SK-N-MC (cell line): Measurements from ENCODE around the gene KRTAP17-1.
"Not testable (repeated sequence)": the region's sequence is repeated elsewhere in the genome, so short reads cannot be mapped to it uniquely, and the experiment has no call there.

Experiments used
- DNase-seq: peaks from one replicate; pipeline ENCODE4 v3.0.0-alpha.2; 2011; ENCODE audit warnings: low read depth, low spot score
- H3K27ac ChIP-seq: fragments of 200-600 bp; sonication (generic); 2 replicates; pipeline ENCODE4 v1.5.1; 2016; ENCODE audit warnings: mixed run types
- H3K36me3 ChIP-seq: fragments of 200-600 bp; sonication (generic); 2 replicates; pipeline ENCODE4 v1.6.1; 2017; ENCODE audit warnings: antibody characterized with exemption, low read length, mixed read lengths; ENCODE audit not compliant: insufficient read depth
- H3K4me3 ChIP-seq: fragments of 200-600 bp; sonication (generic); 2 replicates; pipeline ENCODE4 v1.5.1; 2016
- H3K9ac ChIP-seq: fragments of 200-600 bp; sonication (generic); 2 replicates; pipeline ENCODE4 v1.8.0; 2017; ENCODE audit warnings: mixed run types, mixed read lengths; ENCODE audit not compliant: insufficient read length
- H3K9me3 ChIP-seq: fragments of 200-600 bp; sonication (generic); 2 replicates; pipeline ENCODE4 v1.6.1; 2017; ENCODE audit warnings: low read depth, mild to moderate bottlenecking, antibody characterized with exemption, low read length, moderate library complexity, mixed read lengths
- EZH2 ChIP-seq: fragments of 200-600 bp; sonication (generic); IDR thresholded peaks from one replicate; pipeline ENCODE4 v1.6.1; 2017; ENCODE audit warnings: antibody characterized with exemption
- FOXP2 ChIP-seq: optimal IDR thresholded peaks from 2 replicates; pipeline ENCODE3; 2011; ENCODE audit warnings: mild to moderate bottlenecking, moderate library complexity; ENCODE audit not compliant: insufficient read depth; ENCODE audit errors: extremely low read length, control extremely low read depth
- POLR2AphosphoS5 ChIP-seq: IDR thresholded peaks from 2 replicates; pipeline ENCODE4 v1.6.1; 2012; ENCODE audit warnings: mild to moderate bottlenecking, low read depth, low read length, borderline replicate concordance

The KRTAP17-1 gene

DNA sequence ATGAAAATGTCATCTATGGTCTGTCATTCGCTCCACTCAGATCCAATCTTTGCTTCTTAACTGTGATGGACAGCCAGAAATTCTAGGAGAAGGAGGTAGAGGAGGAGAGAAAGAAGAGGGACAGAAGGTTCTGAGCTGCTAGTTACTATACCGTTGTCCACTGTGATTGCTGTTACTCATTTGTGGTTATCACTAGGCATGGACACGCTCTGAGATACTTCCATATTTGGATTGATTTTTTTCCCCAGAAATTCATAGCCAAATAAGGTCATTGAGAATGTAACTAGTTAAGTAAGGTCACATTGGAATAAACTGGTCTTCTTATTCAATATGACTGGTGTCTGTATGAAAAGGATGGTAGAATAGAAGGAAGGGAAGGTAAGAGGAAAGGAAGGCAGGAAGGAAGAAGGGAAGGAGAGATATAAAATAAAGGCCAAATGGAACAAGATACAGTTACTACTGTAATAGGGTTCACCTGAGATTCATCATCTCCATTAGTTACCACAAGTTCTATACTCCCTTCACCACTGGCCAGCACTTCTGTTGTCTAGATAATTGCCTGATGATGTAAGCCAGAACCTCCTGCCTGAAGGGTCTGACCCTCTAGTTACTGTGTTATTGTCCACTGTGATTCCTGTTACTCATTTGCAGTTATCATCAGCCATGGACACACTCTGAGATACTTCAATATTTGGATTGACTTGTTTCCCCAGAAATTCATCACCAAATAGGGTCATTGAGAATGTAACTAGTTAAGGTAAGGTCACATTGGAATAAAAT lies 37.1 kb downstream of the KRTAP17-1 start:
- no peak overlapping the region for H3K27ac ChIP-seq
- no peak for DNase-seq
- H3K36me3 ChIP-seq, result no peaks in the 10 kb centered on the region
- no peak overlapping the region for H3K4me3 ChIP-seq
- TF ChIP-seq FOXP2, result no peak
- no peak for TF ChIP-seq POLR2AphosphoS5
- no peak for TF ChIP-seq EZH2
- H3K9ac ChIP-seq, result no peak overlapping the region
- no peaks in the 10 kb centered on the region for H3K9me3 ChIP-seq

DNA sequence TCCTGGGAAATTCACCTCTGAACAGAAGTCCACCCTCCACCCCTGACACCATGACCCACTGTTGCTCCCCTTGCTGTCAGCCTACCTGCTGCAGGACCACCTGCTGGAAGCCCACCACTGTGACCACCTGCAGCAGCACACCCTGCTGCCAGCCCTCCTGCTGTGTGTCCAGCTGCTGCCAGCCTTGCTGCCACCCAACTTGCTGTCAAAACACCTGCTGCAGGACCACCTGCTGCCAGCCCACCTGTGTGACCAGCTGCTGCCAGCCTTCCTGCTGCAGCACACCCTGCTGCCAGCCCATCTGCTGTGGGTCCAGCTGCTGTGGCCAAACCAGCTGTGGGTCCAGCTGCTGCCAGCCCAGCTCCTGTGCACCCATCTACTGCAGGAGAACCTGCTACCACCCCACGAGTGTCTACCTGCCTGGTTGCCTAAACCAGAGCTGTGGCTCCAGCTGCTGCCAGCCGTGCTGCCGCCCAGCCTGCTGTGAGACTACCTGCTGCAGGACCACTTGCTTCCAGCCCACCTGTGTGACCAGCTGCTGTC lies 39.8 kb downstream of the KRTAP17-1 start, which contains the start of gene KRTAP9-7:
TSS of gene KRTAP9-7 (plus strand) at position 51 of the 543 bp plus-strand sequence. CDS start at position 51, 0 bp downstream.
- not testable (repeated sequence) for DNase-seq, H3K4me3 ChIP-seq, H3K27ac ChIP-seq, H3K36me3 ChIP-seq, H3K9me3 ChIP-seq, H3K9ac ChIP-seq

DNA sequence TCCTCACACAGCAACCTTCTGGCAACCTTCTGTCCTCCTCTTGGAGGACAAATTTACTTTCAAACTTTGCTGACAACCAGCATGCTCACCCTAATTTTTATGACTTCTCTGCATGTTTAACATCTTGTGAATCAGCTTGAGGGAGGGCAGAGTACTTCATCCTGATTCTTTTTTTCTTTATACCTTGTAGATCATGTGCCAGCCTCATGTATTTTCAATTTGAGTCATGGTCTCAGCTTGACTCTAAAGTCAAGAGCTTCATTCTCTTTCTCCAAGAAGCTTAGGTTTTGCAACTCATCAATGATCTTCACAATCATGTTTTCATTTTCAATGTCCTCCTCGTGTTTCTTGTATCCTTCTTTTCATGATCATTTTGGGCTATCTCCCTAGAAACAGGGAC lies 43.7 kb downstream of the KRTAP17-1 start:
- TF ChIP-seq FOXP2 (no peak), EZH2 (no peak), POLR2AphosphoS5 (no peak)
- Histone ChIP-seq H3K36me3 (no peaks in the 10 kb centered on the region), H3K9me3 (no peaks in the 10 kb centered on the region), H3K4me3 (no peak overlapping the region), H3K27ac (no peak overlapping the region), H3K9ac (no peak overlapping the region)
- DNase-seq, result no peak

DNA sequence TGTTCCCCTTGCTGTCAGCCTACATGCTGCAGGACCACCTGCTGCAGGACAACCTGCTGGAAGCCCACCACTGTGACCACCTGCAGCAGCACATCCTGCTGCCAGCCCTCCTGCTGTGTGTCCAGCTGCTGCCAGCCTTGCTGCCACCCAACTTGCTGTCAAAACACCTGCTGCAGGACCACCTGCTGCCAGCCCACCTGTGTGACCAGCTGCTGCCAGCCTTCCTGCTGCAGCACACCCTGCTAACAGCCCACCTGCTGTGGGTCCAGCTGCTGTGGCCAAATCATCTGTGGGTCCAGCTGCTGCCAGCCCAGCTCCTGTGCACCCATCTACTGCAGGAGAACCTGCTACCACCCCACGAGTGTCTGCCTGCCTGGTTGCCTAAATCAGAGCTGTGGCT lies 44.2 kb downstream of the KRTAP17-1 start:
- not testable (repeated sequence) for H3K4me3 ChIP-seq, DNase-seq, H3K9ac ChIP-seq, H3K27ac ChIP-seq, H3K9me3 ChIP-seq, H3K36me3 ChIP-seq

DNA sequence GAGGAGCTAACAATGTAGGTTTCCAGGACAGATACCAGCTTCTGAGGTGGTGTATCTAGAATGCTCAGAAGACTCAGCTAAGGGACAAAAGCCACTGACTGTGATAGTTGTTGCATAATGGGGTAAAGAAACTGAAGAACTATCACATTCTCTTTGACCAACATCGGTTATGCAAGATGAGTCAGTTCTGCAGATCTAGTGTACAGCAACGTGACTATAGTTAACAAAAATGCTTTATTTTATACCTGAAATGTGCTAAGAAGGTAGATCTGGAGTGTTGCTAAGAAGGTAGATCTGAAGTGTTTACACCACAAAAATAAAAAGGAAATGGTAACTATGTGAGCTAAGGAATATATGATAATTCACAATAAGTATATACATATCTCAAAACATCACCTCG lies 47.8 kb downstream of the KRTAP17-1 start:
- H3K9ac ChIP-seq, result no peak overlapping the region
- TF ChIP-seq FOXP2 (no peak), POLR2AphosphoS5 (no peak), EZH2 (no peak)
- DNase-seq, result no peak

DNA sequence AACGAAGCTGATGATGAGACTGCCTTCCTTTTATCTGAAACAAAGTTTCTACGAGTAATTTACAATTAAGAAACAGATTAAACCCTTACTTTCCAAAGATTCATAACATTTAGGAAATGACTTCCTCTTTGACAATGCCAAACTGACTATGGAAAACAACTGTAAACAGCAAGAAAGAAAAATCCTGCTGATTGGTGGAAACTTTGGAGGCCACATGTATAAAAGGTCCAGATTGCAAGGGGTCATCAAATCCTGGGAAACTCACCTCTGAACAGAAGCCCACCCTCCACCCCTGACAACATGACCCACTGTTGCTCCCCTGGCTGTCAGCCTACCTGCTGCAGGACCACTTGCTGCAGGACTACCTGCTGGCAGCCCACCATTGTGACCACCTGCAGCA lies 50.4 kb downstream of the KRTAP17-1 start, which contains the start of gene KRTAP9-6:
TSS of gene KRTAP9-6 (plus strand) at position 301 of the 400 bp plus-strand sequence. CDS start at position 301, 0 bp downstream.
- TF ChIP-seq FOXP2, result no peak
- TF ChIP-seq EZH2, result no peak
- TF ChIP-seq POLR2AphosphoS5, result no peak
- Histone ChIP-seq H3K36me3 (no peaks in the 10 kb centered on the region), H3K9ac (no peak within 1 kb of the TSS), H3K4me3 (no peak within 1 kb of the TSS), H3K27ac (no peak within 1 kb of the TSS), H3K9me3 (no peaks in the 10 kb centered on the region)
- DNase-seq, result no peak

More for the DNA sequence above, 47.8 kb downstream of the KRTAP17-1 start:
- H3K4me3 ChIP-seq, result no peak overlapping the region
- no peaks in the 10 kb centered on the region for H3K9me3 ChIP-seq
- H3K27ac ChIP-seq, result no peak overlapping the region
- H3K36me3 ChIP-seq, result no peaks in the 10 kb centered on the region
